Measurements from ENCODE around the gene FEN1.

Gene FEN1

DNA sequence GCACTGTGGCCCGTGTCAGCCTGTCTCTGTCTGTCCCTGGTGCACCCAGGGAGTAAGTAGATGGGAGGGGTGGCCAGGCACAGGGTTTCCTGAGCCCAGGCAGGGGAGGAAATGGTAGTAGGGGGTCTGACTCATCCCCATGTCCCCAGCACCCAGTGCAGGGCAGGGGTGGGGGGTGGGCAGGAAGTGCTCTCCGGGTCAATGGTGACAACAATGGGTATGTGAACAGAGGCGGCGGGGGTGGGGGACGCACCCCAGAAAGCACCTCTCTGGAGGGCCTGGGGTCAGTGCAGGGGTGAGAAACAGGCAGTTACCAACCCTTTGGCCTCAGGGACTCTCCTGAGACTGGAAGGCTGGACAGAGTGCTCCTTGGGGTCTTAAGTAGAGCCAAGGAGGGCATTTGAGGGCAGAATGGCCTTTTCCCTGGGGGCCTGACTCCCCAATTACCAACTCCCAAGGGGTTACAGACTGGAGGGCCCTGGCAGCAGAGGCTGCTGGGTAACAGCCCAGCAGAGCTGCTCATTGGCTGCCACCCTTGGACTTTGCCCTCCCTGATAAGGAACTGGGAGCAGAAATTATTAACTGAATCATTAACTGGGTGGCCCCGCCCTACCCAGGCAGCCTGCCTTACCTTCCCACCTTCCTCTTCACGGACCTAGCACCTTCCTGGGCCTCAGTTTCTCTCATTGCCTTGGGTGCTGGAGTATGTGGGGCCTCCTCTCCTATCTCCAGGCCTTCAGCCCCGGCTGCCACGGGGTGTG, 36.1 kb upstream of the FEN1 start:
- no peak for DNase-seq (ENCODE audit: low read depth in 2 of 2)

DNA sequence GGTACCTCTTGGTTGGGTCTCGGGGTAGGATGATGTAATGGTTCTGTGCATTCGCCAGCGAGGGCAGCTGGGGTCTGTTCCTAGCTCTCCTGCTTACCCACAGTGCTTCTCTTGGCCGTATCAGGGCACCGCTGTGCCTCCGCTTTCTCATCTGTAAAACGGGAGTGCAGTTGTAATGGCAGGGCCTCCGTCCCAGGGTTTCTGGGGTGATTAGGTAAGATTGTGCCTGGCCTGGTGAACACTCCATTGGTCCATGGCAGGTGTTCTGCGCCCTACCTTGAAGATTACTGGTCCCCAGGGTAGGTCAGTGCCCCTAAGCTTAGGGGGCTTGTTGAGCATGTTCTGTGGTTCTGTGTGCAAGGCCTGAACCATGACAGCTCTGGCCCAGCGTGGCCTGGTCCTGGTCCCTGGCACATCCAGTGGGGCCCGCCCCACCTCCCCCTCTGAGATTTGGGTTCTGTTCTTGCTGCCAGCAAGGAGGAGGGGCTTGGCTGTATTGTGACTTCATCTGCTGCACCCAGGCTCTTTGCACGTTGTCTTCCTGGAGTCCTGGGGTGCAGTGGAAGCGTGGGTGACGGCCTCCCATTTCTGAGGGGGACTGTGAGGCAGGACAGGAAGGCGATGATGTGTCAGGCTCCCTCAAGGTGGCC, 35.4 kb upstream of the FEN1 start:
- no peak for DNase-seq (ENCODE audit: low read depth in 2 of 2)

DNA sequence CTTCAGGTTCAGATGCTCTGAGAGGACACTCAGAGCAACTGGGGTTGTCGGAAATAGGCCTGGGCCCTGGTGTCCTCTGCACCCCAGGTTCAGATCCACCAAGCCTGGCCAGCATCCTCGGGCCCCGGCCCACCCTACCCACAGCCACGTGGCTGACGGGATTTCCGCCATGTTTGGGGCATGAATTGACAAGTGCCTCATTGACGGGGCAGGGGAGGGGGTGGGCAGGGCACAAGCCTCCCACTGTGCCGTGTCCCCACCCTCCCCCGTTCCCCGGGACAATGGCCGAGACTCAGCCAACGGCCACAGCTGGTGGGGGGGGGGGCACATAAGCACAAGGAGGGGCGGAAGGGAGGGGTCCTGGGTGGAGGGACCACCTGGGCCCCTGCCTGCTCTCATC, 31.8 kb upstream of the FEN1 start:
- DNase-seq (ENCODE audit: low read depth in 2 of 2), result no peak

DNA sequence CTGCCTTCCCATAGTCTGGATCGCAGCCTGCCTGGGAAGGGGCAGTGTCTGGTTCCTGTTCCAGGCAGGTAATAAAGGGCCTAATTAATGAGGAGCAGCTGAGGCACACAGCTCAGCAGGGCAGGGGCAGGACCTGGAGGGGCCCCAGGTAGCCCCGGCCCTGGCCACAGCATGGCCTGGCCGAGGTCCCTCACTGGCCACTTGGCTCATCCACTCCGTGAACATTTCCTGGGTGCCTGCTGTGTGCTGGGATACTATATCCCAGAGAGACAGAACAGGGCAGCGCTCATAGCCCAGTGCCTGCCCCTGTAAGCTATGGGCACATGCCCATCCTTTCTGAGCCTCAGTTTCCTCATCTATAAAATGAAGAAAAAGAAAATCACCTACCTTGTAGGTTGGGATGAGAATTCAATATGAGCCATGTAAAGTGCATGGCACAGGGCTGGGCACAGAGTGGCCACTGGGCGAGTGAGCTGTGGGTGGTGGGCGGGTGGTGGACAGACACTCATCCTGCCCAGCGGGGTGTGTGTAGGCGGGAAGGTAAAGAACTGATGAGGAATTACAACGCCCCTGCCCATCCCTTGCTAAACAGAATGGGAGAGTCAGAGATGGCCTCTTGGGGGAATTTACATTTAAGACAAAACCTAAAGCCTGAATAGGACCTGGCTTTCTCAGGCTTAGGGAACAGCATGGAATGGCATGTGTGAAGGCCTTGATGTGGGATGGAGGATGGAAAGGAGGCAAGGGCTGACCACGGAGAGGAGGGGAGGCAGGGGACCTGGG, 31.1 kb upstream of the FEN1 start:
- DNase-seq (ENCODE audit: low read depth in 2 of 2), result no peak

DNA sequence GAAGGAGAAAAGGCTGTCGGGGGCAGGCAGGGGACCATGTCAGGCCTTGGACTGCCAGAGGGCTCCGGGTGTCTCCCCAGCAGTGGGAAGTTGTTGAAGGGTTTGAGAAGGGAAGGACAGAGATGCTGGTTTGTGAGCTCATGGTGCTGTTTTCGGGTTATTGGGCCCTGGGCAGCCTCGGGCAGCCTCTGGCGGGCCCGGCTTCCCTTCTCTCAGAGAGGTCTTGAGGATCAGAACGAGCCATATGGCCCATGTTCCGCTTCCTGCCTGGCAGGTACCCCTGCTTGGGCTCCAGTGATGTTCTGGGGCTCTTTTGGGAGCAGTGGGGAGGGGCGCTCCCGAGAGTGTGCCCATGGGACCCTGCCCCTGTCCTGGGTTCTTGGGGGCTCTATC, 30.5 kb upstream of the FEN1 start:
- DNase-seq (ENCODE audit: low read depth in 2 of 2), result no peak

DNA sequence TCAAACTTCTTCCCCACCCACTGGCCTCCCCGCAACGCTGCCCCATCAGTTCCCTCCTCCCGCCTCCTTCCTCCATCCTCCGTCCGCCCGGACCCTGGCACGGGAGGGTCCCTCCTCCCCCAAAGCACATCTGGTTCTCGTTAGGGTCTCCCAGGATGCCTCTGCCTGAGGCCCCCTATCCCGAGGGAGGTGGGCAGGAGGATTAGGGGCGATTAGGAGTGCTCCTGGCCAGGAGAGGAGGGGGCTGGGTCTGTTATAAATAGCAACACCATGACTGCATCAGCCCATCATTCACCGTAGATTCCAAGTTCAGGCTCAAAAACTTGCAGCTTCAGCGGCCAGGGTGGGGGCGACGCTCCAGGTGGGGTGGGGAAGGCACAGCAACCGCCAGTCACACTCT, 29.9 kb upstream of the FEN1 start:
- no peak for DNase-seq (ENCODE audit: low read depth in 2 of 2)

DNA sequence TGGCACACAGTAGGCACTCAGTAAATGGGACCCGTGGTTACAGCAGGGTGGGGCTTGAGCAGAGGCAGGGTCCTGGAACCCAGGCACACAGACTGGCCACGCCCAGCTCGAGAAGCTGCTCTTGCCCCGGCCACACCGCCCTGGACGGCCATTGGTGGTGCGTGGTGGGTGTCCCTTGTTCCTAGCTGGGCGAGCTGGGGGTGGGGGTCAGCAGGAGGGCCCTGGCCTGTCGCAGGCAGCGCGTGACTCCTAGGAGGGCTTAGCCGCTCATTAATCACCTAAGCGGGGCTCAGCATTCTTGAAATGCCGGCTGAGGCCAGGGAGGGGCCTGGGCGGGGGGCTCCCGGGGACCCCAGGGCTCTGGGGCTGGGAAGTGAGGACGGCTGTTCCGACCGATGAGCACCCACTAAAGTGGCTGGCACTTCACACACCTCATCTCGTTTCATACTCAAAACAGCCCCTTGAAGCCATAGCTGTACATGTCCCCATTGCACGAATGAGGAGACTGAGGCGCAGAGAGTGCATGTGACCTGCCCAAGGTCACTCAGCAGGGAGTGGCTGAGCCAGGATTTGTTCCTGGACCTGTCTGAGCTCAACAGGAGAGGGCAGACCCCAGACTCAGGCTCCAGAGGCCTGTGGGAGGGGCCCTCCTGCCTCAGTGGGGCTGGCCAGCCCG, 28.6 kb upstream of the FEN1 start:
- DNase-seq (ENCODE audit: low read depth in 2 of 2), result no peak

DNA sequence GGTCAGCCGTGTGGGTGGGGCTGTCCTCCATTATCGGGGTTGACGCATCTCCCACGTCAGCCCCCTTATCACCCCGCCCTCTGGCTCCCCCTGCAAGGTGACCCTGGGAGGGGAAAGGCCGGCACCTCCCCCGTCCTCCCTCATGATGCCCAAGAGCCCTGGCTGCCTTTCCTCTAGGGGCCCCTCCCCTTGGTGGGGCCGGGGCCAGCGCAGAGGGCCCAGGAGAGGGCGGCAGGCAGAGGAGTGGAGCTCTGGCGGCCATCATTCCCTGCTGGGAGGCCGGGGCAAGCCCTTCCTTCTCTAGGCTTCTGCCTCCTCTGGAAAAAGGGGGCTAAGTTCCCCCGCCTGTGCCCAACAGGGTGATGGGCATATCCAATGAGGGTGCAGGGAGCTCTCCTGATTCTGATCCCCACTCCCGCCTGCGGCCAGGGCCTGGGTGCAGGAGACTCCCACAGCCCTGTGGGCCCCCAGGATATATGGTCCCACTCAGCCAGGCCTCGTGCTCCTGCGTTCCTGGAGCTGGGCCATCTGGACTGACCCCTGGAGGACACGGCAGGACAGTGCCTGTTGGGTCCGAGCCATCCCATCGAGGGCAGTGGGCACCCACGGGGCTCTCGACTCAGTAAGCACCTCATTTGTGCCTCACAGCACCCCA, 28.0 kb upstream of the FEN1 start:
- DNase-seq (ENCODE audit: low read depth in 2 of 2), result no peak

DNA sequence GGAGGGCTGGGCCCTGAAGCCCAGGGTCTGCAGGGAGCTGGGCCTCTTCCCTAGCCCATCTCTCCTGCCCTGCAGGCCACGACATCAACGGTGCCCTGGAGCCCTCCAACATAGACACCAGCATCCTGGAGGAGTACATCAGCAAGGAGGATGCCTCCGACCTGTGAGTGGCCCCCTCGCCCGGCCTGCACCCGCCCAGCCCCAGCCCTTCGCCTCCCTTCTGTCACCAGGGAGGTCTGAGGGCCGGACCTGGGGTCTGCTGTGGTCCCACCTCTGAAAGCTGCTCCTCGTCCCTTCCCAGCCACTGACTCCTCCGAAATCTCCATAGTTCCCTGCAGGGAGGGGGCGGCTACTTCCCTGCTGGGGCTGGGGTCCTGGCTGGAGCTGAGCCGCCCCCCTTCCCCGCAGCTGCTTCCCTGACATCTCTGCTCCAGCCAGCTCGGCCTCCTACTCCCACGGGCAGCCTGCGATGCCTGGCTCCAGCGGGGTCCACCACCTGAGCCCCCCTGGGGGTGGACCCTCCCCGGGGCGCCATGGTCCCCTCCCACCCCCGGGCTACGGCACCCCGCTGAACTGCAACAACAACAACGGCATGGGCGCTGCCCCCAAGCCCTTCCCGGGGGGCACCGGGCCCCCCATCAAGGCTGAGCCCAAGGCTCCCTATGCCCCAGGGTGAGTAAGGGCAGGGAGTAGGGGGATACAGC, 27.0 kb upstream of the FEN1 start:
- no peak for DNase-seq (ENCODE audit: low read depth in 2 of 2)

DNA sequence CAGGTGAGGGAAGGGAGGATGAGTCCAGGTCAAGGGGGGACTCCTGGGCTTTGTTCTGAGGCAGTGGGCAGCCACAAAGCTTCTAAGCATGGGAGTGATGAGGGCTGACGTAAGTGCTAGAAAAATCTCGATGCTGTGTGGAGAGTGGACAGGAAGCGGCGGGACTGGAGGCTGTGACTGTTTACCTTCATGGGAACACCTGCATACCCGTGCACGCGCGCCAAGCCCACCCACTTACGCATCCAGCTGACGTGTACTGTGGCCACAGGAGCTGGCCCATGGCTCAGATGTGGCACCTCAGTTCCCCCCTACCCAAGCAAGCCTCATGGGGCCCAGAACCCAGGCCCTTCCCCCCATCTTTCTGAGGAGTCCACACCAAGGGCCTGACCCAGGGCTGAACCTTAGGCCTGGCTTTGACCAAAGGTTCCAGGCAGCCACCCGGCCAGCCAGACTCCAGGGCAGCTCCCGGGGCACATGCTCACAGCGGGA, 26.3 kb upstream of the FEN1 start:
- DNase-seq (ENCODE audit: low read depth in 2 of 2), result no peak

DNA sequence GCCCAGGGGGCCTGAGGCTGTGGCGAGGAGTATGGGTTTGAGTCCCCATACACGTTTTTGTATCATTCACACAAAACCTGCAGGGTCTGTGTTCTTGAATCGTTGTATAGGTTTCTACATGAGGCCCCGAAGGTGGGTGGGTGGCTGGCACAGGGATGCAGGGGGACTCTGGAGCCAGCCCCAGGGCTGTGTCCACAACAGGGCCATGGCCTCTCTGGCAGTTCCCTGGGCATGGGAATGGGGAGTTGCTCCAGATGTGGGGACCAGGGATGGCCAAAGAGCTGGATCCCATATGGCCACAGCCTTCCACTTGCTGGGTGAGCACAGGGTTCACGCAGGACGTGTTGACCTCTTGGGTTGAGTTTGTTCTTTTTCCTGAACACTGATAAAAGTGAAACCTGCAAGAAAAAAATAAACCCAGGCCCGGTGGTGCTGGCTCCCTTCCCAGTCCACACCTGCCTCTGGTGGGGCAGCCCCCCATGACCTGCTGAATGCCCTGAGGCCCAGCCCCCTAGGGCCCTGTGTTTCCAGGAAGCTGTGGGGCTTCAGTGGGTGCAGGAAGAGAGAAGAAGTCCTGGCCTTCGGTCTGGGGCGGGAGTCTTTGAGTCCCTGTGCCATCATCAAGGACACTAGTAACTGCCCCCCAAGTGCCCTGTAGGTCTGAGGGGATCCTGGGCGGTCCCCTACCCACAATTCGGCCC, 24.2 kb upstream of the FEN1 start:
- DNase-seq (ENCODE audit: low read depth in 2 of 2), result no peak

DNA sequence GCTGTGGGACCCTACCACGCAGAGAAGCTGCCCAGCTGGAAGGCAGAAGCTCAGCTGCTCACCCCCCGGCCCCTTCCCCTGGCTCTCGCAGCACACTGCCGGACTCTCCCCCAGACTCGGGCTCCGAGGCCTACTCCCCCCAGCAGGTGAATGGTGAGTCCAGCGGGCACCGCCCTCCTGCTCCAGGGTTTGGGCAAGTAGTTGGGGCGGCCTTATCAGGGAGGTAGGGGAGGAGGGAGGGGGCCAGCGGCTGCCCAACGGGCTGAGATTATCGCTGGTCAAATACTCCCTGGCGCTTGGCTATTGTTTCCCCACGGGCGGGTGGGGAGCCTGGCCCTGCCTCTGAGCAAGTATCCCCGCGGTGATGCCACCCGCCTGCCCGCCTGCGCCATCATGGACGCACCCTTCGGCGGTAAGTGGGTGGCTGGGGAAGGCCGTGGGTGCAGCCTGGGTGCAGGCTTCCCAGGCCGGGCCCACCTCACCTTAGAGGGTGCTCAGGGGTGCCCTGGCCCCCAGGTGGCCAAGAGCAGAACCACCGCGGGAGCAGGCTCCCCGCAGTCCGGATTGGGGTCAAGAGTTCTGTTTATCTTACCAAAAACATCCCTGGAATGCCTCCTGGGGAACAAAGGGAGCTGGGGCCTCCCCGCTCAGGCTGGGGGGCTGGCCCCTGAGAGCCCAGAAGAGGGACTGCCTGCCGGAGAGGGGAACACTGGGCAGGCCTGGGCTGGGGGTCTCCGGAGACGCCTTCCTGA, 23.4 kb upstream of the FEN1 start:
- DNase-seq (ENCODE audit: low read depth in 2 of 2), result no peak

DNA sequence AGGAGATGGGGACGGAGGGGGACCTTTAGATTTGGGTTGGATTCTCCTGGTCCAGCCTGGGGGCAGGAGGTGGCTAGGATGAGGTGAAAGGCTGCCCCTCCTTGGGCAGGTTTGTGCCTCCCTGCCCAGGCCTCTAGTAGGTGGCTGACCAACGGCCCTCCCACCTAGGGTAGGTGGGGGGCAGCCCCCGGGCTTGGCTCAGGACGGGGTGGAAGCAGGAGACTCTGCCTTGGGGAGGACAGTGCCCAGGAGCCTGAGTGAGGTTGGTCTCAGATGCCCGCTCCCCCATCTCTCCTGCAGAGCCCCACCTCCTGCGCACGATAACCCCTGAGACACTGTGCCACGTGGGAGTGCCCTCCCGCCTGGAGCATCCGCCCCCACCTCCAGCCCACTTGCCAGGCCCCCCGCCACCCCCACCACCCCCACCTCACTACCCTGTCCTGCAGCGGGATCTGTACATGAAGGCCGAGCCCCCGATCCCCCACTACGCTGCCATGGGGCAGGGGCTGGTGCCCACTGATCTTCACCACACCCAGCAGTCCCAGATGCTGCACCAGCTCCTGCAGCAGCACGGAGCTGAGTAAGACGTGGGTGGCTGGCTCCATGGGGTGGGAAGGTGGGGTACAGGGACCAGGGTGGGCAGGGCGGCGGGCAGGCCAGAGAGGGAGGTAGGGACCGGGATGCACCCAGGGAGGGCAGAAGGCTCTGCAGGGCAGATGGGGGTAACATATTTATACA, 22.6 kb upstream of the FEN1 start:
- DNase-seq (ENCODE audit: low read depth in 2 of 2), result no peak

DNA sequence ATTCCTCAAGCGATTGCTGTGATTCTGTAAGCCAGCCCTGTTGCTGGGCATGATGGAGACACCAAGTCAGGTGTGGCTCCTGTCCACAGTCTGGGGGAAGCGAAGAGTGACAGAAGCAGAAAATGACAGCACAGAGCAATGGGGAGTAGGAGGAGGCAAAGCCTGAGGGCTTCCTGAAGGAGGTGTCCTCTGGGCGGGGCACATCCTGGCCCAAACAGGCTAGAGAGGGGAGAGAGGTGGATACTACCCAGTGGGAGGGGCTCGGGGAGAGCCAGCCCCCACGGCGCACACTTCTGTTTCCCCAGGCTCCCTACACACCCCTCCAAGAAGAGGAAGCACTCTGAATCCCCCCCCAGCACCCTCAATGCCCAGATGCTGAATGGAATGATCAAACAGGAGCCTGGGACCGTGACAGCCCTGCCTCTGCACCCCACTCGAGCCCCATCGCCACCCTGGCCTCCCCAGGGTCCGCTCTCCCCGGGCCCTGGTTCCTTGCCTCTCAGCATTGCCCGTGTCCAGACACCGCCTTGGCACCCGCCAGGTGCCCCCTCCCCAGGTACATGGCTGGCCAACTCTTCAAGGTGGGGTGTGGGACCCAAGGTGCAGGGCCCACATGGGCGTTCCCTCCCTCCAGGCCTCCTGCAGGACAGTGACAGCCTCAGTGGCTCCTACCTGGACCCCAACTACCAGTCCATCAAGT, 21.4 kb upstream of the FEN1 start:
- DNase-seq (ENCODE audit: low read depth in 2 of 2), result no peak

DNA sequence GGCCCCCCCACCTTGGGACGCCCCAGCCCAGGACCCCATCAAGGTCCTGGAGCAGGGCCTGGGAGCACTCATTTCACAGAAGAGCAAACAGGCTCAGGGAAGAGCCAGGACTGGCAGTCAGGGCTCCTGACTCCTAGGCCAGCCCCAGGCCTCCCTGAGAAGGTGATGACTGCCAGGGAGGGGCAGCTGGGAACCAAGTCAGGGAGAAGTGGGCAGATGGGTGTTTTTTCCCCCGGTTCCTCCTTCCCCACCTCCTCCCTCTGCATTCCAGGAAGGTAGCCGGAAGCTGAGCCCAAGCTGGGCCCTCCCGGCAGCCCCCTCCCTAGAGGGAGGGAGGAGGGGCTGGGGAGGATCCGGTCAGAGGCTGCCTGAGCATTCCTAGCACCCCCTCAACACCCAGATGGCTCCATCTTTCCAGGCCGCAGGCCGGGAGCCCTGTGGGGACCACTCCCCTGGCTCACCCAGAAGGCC, 20.7 kb upstream of the FEN1 start:
- DNase-seq (ENCODE audit: low read depth in 2 of 2), result no peak

DNA sequence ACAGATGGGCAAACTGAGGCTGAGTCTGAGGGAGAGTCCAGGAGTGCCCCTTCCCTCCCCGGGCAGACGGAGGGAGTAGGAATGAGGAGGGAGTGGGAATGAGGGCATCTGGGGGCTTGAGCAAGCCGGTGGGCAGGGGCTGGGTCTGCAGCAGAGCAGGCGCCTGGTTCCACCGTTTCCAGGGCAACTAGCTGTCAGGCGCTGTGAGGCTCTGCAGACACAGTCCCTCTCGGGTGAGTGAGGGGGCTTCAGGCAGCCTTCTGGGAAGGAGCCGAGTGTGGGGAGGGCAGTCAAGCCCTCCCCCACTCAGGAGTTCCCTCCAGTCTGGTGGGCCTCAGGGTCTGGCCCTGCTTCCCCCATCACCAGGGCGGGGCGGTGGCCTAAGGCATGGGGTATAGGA, 19.4 kb upstream of the FEN1 start:
- no peak for DNase-seq (ENCODE audit: low read depth in 2 of 2)

DNA sequence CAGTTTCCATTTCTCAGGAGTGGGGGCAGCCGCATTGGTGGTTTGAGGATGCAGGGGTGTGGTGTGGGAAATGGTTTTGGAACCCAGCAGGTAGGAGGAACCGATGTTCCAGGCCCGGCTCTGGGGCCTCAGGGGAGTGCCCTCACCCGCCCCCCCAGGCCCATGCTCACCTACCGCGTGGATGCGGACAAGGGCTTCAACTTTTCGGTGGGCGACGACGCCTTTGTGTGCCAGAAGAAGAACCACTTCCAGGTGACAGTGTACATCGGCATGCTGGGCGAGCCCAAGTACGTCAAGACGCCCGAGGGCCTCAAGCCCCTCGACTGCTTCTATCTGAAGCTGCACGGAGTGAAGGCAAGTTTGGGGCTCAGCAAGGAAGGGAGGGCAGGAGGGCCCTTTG, 18.9 kb upstream of the FEN1 start:
- DNase-seq (ENCODE audit: low read depth in 2 of 2), result no peak

DNA sequence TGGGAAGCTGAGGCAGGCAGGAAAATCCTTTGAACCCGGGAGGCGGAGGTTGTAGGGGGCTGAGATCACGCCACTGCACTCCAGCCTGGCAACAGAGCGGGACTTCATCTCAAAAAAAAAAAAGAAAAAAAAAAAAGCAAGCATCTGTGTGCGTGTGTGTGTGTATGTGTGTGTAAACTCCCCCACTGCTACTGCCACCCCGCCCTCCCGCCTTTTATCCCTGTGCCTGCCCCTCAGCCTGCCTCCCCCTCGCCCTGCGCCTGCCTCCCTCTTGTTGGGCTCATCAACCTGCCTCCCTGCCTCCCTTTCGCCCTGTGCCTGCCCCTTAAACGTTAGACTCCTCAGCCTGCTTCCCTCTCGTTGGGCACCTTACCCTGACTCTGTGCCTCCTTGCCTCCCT, 18.3 kb upstream of the FEN1 start:
- DNase-seq (ENCODE audit: low read depth in 2 of 2), result no peak

Data from stimulated activated CD4-positive, alpha-beta T cell treated with anti-CD3 and anti-CD28 coated beads, Interleukin-12 subunit alpha, Interleukin-12 subunit beta, amount 100 ng/mL, for 24 hours (primary cell).